ENCODE results near the gene LONRF3.

The LONRF3 gene

DNA sequence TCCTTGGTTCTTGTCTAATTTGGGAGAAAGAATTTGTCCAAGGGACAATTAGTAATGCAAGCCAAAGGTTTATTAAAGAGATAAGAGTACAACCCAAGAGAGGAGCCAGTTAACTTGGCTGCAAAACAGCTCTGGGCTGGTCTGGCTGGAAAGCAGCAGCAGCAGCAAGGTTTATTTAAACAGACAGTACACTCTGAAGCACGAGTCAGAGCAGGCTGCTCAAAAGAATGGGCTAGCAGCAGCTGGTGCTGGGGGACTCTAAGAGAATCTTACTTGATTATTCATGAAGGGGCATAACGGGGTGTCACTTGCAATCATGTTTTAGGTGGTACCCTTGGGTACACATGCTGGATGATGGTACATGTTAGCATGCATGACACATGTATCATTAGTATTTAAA is 81.3 kb downstream of the LONRF3 start:
- TF ChIP-seq, protein P1, sequence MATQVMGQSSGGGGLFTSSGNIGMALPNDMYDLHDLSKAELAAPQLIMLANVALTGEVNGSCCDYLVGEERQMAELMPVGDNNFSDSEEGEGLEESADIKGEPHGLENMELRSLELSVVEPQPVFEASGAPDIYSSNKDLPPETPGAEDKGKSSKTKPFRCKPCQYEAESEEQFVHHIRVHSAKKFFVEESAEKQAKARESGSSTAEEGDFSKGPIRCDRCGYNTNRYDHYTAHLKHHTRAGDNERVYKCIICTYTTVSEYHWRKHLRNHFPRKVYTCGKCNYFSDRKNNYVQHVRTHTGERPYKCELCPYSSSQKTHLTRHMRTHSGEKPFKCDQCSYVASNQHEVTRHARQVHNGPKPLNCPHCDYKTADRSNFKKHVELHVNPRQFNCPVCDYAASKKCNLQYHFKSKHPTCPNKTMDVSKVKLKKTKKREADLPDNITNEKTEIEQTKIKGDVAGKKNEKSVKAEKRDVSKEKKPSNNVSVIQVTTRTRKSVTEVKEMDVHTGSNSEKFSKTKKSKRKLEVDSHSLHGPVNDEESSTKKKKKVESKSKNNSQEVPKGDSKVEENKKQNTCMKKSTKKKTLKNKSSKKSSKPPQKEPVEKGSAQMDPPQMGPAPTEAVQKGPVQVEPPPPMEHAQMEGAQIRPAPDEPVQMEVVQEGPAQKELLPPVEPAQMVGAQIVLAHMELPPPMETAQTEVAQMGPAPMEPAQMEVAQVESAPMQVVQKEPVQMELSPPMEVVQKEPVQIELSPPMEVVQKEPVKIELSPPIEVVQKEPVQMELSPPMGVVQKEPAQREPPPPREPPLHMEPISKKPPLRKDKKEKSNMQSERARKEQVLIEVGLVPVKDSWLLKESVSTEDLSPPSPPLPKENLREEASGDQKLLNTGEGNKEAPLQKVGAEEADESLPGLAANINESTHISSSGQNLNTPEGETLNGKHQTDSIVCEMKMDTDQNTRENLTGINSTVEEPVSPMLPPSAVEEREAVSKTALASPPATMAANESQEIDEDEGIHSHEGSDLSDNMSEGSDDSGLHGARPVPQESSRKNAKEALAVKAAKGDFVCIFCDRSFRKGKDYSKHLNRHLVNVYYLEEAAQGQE (IDR thresholded peaks at IDR 0.05; ENCODE audit: insufficient read depth in 1 of 2, low read depth in 2 of 2, low read length in 2 of 2): no peak
- TF ChIP-seq FOXP2 (optimal IDR thresholded peaks at IDR 0.05; ENCODE audit: borderline replicate concordance, extremely low read depth, extremely low read length, insufficient read depth) (no peak), SIN3A (IDR thresholded peaks at IDR 0.05; ENCODE audit: borderline replicate concordance, insufficient read depth, low read length) (no peak), POLR2AphosphoS5 (IDR thresholded peaks at IDR 0.05; ENCODE audit: low read depth, low read length) (no peak), TAF1 (IDR thresholded peaks at IDR 0.05; ENCODE audit: borderline replicate concordance, insufficient read depth, low read length) (no peak)

DNA sequence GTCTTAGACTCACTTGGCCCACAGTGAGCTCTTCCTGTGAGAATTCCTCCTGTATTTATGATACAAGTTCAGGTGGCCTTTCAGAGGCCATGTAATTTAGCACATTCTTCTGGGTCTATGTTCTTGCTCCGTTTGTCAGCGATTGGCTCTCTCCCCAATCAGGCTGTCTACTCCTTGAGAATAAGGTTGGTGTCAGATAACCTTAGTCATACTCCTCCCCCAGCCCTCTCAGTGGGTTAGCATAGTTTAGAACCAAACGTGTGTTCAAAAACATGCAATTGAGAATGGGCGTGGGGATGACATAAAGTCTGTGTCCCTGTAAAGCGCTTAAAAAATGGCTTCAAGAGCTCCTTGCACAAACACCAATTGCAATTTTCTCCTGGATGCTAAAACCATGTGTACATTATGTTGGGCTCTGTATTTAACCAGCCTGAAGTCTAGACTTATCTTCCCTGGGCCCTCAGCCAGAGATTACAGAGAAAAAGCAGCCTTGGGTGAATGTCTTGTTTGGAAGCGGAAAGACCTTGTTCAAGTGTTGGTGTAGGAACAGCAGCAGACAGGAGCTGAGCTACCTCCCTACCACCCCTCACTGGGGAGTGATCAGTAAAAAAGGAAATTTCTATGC is 88.4 kb downstream of the LONRF3 start:
- TF ChIP-seq TAF1 (IDR thresholded peaks at IDR 0.05; ENCODE audit: borderline replicate concordance, insufficient read depth, low read length) (no peak), FOXP2 (optimal IDR thresholded peaks at IDR 0.05; ENCODE audit: borderline replicate concordance, extremely low read depth, extremely low read length, insufficient read depth) (no peak), POLR2AphosphoS5 (IDR thresholded peaks at IDR 0.05; ENCODE audit: low read depth, low read length) (no peak), SIN3A (IDR thresholded peaks at IDR 0.05; ENCODE audit: borderline replicate concordance, insufficient read depth, low read length) (no peak)
- TF ChIP-seq, protein P1 (IDR thresholded peaks at IDR 0.05; ENCODE audit: insufficient read depth in 1 of 2, low read depth in 2 of 2, low read length in 2 of 2): no peak

DNA sequence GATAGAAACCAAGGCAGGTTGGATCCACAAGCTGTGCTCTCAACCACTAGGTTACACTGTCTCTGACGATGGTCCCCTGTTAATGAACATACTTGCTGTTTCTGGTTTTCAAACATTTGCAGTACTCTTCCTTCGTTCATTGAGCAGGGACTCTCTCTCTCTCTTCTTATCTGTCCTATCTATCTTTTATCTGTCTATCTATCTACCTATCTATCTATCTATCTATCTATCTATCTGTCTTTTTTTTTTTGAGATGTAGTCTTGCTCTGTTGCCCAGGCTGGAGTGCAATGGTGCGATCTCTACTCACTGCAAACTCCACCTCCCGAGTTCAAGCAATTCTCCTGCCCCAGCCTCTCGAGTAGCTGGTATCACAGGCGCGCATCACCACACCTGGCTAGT is 89.0 kb downstream of the LONRF3 start:
- no peak for TF ChIP-seq POLR2AphosphoS5 (IDR thresholded peaks at IDR 0.05; ENCODE audit: low read depth, low read length)
- TF ChIP-seq SIN3A (IDR thresholded peaks at IDR 0.05; ENCODE audit: borderline replicate concordance, insufficient read depth, low read length): no peak
- TF ChIP-seq FOXP2 (optimal IDR thresholded peaks at IDR 0.05; ENCODE audit: borderline replicate concordance, extremely low read depth, extremely low read length, insufficient read depth): no peak
- TF ChIP-seq, protein P1 (IDR thresholded peaks at IDR 0.05; ENCODE audit: insufficient read depth in 1 of 2, low read depth in 2 of 2, low read length in 2 of 2): no peak
- TF ChIP-seq TAF1 (IDR thresholded peaks at IDR 0.05; ENCODE audit: borderline replicate concordance, insufficient read depth, low read length): no peak

DNA sequence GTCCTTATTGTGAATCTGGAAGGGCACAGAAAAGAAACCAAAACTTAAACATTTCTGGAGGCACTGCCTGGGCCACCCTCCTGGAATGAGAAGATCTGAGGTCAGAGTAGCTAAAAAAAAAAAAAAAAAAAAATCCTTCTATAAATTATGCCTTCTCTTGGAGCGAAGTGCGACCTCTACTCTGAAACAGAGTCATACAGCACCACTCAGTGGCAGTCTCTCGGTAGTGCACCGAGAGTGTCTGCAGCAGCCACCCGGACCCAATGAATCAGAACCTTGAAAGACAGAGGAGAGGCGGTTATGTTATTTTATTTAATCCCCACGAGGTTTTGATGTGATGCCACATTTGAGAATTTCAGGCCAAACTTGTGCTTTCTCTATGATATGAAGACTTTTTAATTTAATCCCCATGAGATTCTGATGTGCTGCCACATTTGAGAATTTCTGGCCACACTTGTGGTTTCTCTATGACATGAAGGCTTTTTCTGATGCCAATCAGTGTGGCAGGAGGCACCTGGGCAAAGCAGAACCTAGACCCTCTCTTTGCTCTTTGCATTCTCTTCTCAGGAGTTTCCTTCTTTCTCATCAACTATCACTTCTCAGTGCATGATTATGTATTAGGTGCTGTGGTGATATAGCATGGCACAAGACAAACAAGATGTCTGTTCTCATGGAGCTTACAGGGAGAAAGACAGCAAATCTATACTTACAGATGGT is 92.8 kb downstream of the LONRF3 start:
- no peak for TF ChIP-seq SIN3A (IDR thresholded peaks at IDR 0.05; ENCODE audit: borderline replicate concordance, insufficient read depth, low read length)
- TF ChIP-seq FOXP2 (optimal IDR thresholded peaks at IDR 0.05; ENCODE audit: borderline replicate concordance, extremely low read depth, extremely low read length, insufficient read depth): no peak
- TF ChIP-seq, protein P1 (IDR thresholded peaks at IDR 0.05; ENCODE audit: insufficient read depth in 1 of 2, low read depth in 2 of 2, low read length in 2 of 2): no peak
- TF ChIP-seq TAF1 (IDR thresholded peaks at IDR 0.05; ENCODE audit: borderline replicate concordance, insufficient read depth, low read length): no peak
- no peak for TF ChIP-seq POLR2AphosphoS5 (IDR thresholded peaks at IDR 0.05; ENCODE audit: low read depth, low read length)
